ENCODE data around the gene PGM1. TPM values are rescaled to one million over a fixed set of nuclear protein-coding genes. Genes with fewer than 3 reads are reported as not detected.

Gene PGM1
- total RNA-seq, 4 donors from 2014 or later = 43.1 to 77.2 (median 47.4) TPM

DNA sequence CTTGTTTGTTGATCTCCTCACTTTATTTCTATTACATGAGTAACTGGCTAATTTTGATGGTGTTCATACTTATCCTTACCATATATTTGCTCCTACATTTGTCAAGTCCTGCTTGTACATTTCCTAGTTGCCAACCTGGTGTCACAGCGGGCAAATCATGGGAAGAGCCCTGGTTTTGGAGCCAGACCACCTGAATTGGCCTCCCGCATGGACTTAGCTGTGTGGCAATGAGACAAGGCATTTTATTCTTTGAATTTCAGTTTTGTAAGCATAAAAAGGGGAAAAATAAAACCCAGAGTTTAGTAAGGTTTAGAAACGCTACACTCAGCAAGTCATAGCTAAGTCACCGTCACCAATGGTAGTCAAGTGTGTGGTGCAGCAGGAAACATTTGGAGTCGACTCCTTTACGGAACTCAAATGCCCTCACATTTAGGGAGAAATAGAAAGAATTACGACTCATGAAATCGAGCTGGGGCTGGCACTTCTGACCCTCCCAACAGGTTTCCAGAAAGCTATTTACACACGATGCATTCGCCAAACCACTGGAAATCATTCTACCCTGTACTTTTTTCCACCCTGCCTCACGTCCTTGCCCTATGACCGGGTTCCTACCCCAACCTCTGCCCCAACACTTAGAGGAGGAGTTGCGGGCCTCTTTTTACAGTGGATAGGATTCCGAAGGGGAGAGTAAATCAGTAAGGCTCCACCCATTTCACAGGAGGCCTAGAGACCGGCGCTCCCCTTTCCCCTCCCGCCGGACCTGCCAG, 492 bp upstream of the PGM1 start:
- intact Hi-C loops (cut with DNase I) = no loop called here

DNA sequence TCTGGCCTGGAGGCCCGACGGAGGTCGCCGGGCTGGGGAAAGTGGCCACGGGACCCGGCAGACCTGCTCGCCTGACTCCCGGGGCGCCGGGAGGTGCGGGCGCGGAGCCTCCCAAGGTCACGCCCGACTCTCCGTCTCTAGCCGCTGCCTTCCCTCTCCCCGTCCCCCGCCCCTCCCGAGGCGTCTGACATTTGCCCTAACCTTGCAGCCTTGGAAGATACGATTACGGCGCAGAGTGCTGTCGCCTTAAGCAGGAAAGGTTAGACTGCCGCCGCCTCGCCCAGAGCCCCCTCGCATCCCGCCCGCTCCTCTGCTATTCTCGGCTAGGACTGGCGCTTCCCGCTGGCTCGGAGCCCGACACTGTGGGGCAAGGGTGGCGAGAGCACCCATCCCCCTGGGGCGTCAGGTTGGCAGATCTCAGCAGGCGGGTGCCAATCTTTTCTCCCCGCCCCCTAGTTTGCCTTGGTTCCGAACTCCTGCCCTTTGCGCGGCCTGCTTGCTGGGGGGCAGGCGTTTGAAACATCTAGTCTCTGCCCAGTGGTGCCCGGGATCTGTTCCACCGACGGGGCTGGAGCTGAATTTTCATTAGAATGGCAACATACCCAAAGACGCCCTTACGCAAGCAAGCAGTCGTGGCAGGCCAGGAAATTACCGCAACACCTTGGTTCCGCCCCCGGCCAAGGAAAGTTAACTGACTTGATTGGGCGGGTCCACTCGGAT, 835 bp downstream of the PGM1 start:
- intact Hi-C loops (cut with DNase I) = no loop called here
- Histone ChIP-seq H3K4me1 (peaks cover 8 to 36% (median 10%) of the 10 kb centered on the region in 3 donors), H3K27me3 (no peaks in the 10 kb centered on the region), H3K27ac (peak overlapping the region; percentile 95 to 97 (median 96)), H3K4me3 (peak overlapping the region; percentile 86 to 96 (median 90)), H3K36me3 (no peaks in the 10 kb centered on the region), H3K9me3 (no peaks in the 10 kb centered on the region)
- 0 to 4% methylated on average over 11 to 22 of the region's 55 CpGs for WGBS, 2 donors
- DNase-seq = peak; percentile 24
- TF ChIP-seq POLR2A (IDR thresholded peaks at IDR 0.05) = peak in 1 of 4 donors; percentile 25
- TF ChIP-seq, protein P1, sequence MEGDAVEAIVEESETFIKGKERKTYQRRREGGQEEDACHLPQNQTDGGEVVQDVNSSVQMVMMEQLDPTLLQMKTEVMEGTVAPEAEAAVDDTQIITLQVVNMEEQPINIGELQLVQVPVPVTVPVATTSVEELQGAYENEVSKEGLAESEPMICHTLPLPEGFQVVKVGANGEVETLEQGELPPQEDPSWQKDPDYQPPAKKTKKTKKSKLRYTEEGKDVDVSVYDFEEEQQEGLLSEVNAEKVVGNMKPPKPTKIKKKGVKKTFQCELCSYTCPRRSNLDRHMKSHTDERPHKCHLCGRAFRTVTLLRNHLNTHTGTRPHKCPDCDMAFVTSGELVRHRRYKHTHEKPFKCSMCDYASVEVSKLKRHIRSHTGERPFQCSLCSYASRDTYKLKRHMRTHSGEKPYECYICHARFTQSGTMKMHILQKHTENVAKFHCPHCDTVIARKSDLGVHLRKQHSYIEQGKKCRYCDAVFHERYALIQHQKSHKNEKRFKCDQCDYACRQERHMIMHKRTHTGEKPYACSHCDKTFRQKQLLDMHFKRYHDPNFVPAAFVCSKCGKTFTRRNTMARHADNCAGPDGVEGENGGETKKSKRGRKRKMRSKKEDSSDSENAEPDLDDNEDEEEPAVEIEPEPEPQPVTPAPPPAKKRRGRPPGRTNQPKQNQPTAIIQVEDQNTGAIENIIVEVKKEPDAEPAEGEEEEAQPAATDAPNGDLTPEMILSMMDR (IDR thresholded peaks at IDR 0.05) = peak in 1 of 6 experiments; percentile 4

More for the DNA sequence above, 492 bp upstream of the PGM1 start:
- no peaks in the 10 kb centered on the region for H3K27me3 ChIP-seq
- H3K36me3 ChIP-seq = no peaks in the 10 kb centered on the region
- no peaks in the 10 kb centered on the region for H3K9me3 ChIP-seq
- H3K27ac ChIP-seq = peak overlapping the region; percentile 95 to 97 (median 96)
- no peak for DNase-seq
- peaks cover 8 to 36% (median 10%) of the 10 kb centered on the region in 3 donors for H3K4me1 ChIP-seq
- TF ChIP-seq, protein P1 (IDR thresholded peaks at IDR 0.05) = no peak
- TF ChIP-seq POLR2A (IDR thresholded peaks at IDR 0.05) = no peak
- H3K4me3 ChIP-seq = peak overlapping the region; percentile 86 to 96 (median 90)
- WGBS, 2 donors = 22 to 29% methylated on average over 10 to 12 of the region's 18 CpGs

DNA sequence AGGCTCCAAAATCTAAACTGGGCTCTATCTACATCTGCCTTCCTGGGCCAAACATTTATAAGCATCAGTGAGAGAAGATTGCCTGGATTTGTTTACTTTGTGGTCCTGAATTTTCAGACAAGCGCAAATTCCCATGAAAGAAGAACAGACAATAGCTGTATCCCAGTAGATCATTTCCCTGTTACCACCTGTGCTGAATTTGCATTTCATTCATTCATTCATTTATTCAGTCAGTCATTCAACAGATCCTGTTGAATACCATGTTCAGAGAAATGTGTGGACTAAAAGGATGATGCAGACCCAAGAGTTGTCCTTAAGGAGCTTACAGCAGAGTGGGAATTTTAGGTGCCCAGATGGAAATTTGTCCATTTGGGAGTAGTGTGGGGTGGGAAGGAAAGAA, 2.2 kb downstream of the PGM1 start:
- intact Hi-C loops (cut with DNase I) = no loop called here
- no peaks in the 10 kb centered on the region for H3K36me3 ChIP-seq
- TF ChIP-seq, protein P1 (IDR thresholded peaks at IDR 0.05) = no peak
- TF ChIP-seq POLR2A (IDR thresholded peaks at IDR 0.05) = no peak
- H3K27ac ChIP-seq = no peak overlapping the region
- H3K4me1 ChIP-seq = peaks cover 8 to 30% (median 10%) of the 10 kb centered on the region in 3 donors
- no peak for DNase-seq
- 96 to 100% methylated on average over 1 of the region's 1 CpG for WGBS, 2 donors
- no peaks in the 10 kb centered on the region for H3K27me3 ChIP-seq
- H3K4me3 ChIP-seq = no peak overlapping the region
- H3K9me3 ChIP-seq = no peaks in the 10 kb centered on the region

DNA sequence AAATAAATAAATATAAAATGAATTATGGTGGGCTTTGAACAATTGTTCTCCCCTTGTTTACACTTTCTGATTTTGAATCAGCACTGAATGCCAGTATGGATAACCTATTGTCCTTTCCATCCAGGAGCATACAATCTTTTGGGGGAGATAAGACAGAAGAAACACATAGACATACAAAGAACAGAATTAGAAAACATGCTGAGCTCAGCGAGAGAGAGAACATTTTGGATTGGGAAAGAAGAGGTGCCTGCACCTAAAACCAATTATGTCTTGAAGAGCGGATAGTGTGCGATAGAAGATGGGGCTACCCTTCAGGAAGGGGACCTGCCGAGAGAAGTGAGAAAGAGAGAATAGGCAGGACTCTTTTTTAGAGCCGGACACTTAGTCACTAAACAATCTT, 6.6 kb downstream of the PGM1 start:
- no peak for DNase-seq
- H3K4me1 ChIP-seq = peaks cover 0 to 9% (median 0%) of the 10 kb centered on the region in 3 donors
- no peak overlapping the region for H3K4me3 ChIP-seq
- no peaks in the 10 kb centered on the region for H3K27me3 ChIP-seq
- intact Hi-C loops (cut with DNase I) = no loop called here
- H3K36me3 ChIP-seq = no peaks in the 10 kb centered on the region
- no peaks in the 10 kb centered on the region for H3K9me3 ChIP-seq
- no peak overlapping the region for H3K27ac ChIP-seq
- WGBS, 2 donors = 91 to 96% methylated on average over 5 of the region's 5 CpGs
- TF ChIP-seq, protein P1 (IDR thresholded peaks at IDR 0.05) = no peak
- TF ChIP-seq POLR2A (IDR thresholded peaks at IDR 0.05) = no peak

DNA sequence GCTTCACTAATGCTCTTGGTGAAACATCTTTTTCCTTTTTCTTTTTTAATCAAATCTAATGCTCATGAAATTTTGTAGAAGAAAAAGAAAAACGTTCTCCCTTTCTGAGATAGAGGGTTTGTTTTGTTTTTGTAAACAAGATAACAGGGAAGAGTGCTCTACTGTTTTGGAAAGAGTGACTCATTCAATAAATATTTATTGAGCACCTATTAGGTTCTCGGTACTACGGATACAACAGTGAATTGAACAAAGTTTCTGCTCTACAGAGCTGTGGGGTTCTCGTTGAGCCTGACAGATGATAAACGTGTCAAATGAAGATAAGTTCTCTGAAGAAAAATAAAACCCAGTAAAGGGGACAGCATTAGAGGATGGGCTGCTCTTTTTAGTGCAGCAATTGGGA, 7.0 kb downstream of the PGM1 start:
- no peaks in the 10 kb centered on the region for H3K36me3 ChIP-seq
- H3K27me3 ChIP-seq = no peaks in the 10 kb centered on the region
- 74 to 93% methylated on average over 5 of the region's 5 CpGs for WGBS, 2 donors
- no peak overlapping the region for H3K27ac ChIP-seq
- H3K4me3 ChIP-seq = no peak overlapping the region
- no peak for TF ChIP-seq POLR2A (IDR thresholded peaks at IDR 0.05)
- TF ChIP-seq, protein P1 (IDR thresholded peaks at IDR 0.05) = no peak
- no peak for DNase-seq
- intact Hi-C loops (cut with DNase I) = no loop called here
- no peaks in the 10 kb centered on the region for H3K9me3 ChIP-seq
- peaks cover 0 to 5% (median 0%) of the 10 kb centered on the region in 3 donors for H3K4me1 ChIP-seq
